ENCODE data around the gene KDM4C. TPM values are rescaled to one million over a fixed set of nuclear protein-coding genes. Genes with fewer than 3 reads are reported as not detected.
"Not testable (repeated sequence)": the region's sequence is repeated elsewhere in the genome, so short reads cannot be mapped to it uniquely, and the experiment has no call there.

KDM4C gene
- total RNA-seq, 2 experiments from 2014 or later: 49.4 to 50.0 TPM

DNA sequence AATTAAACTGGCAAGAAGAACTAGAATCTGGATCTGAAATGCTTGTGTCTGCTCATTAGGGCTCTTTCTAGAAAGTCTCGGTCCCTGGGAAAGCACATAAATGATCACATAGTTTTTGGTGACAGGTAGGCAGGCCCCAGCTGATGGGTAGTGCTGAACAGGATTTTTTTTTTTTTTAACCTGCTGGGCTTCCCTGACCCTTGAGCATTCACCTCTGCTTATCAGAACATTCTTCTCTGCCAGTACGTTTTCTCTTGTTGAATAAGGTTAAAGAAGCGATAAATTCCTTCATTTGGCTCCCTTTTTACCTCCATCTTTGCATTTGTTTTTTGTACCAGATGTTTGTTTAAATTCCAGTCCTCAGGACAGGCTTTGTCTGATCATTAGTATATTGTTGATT lies 8.8 kb downstream of the KDM4C start:
- peaks cover 36% of the 10 kb centered on the region for H3K4me1 Mint-ChIP-seq
- CTCF ChIA-PET: no interaction called here
- no peak overlapping the region for H3K4me3 Mint-ChIP-seq
- DNase-seq: no peak
- H3K27ac Mint-ChIP-seq: no peak overlapping the region
- no peaks in the 10 kb centered on the region for H3K27me3 Mint-ChIP-seq
- H3K9me3 Mint-ChIP-seq: peaks cover 4% of the 10 kb centered on the region
- POLR2A ChIA-PET: no interaction called here
- H3K36me3 Mint-ChIP-seq (ENCODE audit: low read depth): peaks cover 23% of the 10 kb centered on the region

DNA sequence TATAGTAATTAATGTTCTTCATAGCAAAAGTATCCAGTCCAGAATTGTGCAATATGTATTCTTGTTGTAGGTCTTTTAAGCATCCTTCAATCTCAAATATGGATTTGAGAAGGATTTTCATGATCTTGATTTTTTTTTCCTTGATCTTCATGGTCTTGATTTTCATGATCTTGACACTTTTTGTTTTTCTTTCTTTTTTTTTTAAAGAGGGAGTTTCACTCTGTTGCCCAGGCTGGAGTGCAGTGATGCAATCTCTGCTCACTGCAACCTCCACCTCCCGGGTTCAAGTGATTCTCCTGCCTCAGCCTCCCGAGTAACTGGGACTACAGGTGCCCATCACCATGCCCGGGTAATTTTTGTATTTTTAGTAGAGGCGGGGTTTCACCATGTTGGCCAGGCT lies 10.8 kb downstream of the KDM4C start:
- H3K36me3 Mint-ChIP-seq (ENCODE audit: low read depth): peaks cover 11% of the 10 kb centered on the region
- H3K4me1 Mint-ChIP-seq: peaks cover 27% of the 10 kb centered on the region
- H3K9me3 Mint-ChIP-seq, DNase-seq, H3K4me3 Mint-ChIP-seq, POLR2A ChIA-PET, H3K27ac Mint-ChIP-seq, H3K27me3 Mint-ChIP-seq, CTCF ChIA-PET: not testable (repeated sequence)

GRCh38 chr9:6771722-6772121 lies 13.9 kb downstream of the KDM4C start:
- Mint-ChIP-seq H3K9me3 (no peaks in the 10 kb centered on the region), H3K36me3 (ENCODE audit: low read depth) (peaks cover 7% of the 10 kb centered on the region), H3K27me3 (no peaks in the 10 kb centered on the region), H3K4me3 (no peak overlapping the region), H3K4me1 (peaks cover 7% of the 10 kb centered on the region), H3K27ac (no peak overlapping the region)
- ChIA-PET POLR2A (no interaction called here), CTCF (no interaction called here)
- no peak for DNase-seq

DNA sequence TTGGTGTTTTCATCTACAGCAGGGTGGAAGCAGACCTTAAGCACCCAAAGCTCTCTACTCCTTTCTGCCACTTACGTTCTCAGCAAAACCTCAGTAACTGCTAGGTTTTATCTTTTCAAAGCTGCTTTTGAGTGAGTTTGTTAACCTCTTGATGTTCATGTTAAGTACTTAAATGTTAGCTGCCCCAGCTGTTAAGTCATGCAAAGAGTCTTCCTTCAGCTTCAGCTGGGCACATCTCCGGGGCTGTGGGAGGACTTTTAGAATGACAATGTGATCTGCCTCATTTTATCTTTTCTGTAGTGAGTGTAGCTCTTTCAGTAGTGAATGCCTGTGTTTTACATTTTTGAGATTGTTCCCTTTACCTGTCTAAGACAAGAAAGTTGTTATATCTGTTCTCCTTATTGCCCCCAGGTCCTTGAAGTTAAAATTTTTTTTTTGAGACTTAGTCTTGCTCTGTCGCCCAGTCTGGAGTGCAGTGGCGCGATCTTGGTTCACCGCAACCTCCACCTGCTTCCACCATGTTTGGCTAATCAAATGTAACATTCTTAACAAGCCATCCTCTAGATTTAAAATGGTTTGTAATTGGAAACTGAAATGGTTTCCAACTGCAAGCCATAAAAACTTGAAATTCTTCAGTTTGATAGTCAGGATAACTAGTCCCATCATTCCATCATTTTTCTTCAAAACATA lies 19.6 kb downstream of the KDM4C start:
- POLR2A ChIA-PET: no interaction called here

DNA sequence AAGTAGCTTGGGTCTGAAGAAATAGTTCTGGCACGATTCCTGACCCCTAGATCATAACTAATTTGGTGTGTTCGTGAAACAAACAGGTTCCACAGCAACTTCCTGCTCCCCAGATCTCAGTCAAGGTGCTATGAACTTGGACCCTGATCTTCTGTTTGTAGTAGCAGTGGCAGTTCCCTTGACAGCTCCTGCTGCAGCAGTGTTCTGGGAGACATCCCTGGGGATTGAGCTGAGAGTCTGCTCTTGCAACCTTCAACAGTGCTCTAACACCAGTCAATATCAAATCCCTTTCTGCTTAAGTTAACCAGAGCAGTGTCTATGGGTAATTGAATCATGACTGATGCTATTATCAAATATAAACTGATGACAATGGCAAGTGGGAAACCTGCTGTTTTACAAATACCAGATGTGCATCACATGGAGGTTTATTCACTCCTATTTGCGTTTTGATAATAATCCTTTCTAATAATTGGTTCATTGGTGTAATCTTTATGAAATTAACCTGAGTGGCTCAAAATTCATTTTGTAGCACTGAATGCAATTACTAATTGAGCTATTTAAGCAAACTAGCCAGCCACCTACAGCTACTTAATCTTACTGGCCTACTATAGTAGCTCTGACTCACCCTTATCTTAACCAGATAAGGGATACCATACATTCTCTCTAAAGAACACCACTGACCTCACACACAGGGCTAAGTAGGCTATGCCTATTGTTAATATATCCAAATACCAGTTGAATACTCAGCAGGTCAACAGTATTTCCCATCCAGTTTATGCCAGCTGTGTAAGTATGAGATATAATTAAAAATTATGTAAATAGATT lies 21.9 kb downstream of the KDM4C start:
- CTCF ChIA-PET: interaction anchor here (1.0 kb wide), 1 partner anchor 47 kb away, joined by 3 read pairs; no protein-coding TSS in a partner anchor
- POLR2A ChIA-PET: no interaction called here
- H3K27me3 Mint-ChIP-seq: no peaks in the 10 kb centered on the region

More for the DNA sequence above, 19.6 kb downstream of the KDM4C start:
- DNase-seq: no peak
- Mint-ChIP-seq H3K4me3 (no peak overlapping the region), H3K36me3 (ENCODE audit: low read depth) (peaks cover 6% of the 10 kb centered on the region), H3K4me1 (peaks cover 11% of the 10 kb centered on the region), H3K9me3 (no peaks in the 10 kb centered on the region), H3K27me3 (no peaks in the 10 kb centered on the region), H3K27ac (no peak overlapping the region)
- CTCF ChIA-PET: interaction anchor here (0.6 to 0.7 kb wide), 2 partner anchors 277 to 457 kb away, joined by 3 read pairs; no protein-coding TSS in a partner anchor

DNA sequence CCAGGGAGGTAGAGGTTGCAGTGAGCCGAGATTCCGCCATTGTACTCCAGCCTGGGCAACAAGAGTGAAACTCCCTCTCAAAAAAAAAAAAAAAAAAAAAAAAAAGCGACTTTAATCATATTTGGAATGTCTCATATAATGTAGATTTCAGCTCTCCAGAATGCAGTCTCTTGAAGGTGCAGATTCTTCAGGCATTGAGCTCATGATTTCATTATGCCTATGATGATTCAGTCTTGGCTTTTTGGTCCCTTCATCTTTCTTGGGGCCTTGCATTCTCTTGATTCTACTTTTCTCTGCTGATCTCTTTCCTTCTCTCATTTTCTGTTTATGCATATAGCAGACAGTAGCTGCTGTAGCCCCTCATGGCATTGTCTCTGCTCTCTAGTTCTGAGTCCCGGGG lies 22.9 kb downstream of the KDM4C start:
- Mint-ChIP-seq H3K4me1 (peaks cover 26% of the 10 kb centered on the region), H3K9me3 (no peaks in the 10 kb centered on the region), H3K27ac (no peak overlapping the region), H3K36me3 (ENCODE audit: low read depth) (peaks cover 4% of the 10 kb centered on the region), H3K4me3 (no peak overlapping the region), H3K27me3 (no peaks in the 10 kb centered on the region)
- CTCF ChIA-PET: no interaction called here
- no peak for DNase-seq
- POLR2A ChIA-PET: no interaction called here

More for the DNA sequence above, 21.9 kb downstream of the KDM4C start:
- DNase-seq: no peak
- Mint-ChIP-seq H3K27ac (no peak overlapping the region), H3K4me1 (peaks cover 26% of the 10 kb centered on the region), H3K36me3 (ENCODE audit: low read depth) (peaks cover 6% of the 10 kb centered on the region), H3K4me3 (no peak overlapping the region), H3K9me3 (no peaks in the 10 kb centered on the region)

DNA sequence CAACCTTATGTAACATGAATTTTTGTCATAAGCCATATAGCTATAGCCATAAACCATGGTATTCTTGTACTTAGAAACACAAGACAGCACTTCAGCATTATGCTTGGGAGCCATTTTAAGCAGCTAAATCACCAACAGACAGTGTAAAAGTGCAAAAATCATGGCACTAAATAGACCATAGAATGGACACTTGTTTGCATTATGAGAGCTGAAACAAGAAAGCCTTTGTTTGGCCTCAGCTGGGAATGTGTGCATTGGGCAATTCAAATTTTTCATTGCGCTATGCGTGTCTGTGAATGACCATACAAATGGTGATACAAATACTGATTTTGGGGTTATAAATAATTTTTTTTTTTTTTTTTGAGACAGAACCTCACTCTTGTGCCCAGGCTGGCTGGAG lies 23.7 kb downstream of the KDM4C start:
- POLR2A ChIA-PET: no interaction called here
- CTCF ChIA-PET: interaction anchor here (0.7 kb wide), 1 partner anchor 406 kb away, joined by 3 read pairs; no protein-coding TSS in a partner anchor
- Mint-ChIP-seq H3K36me3 (ENCODE audit: low read depth) (peaks cover 4% of the 10 kb centered on the region), H3K4me1 (peaks cover 26% of the 10 kb centered on the region), H3K4me3 (no peak overlapping the region), H3K9me3 (no peaks in the 10 kb centered on the region), H3K27me3 (no peaks in the 10 kb centered on the region), H3K27ac (no peak overlapping the region)
- no peak for DNase-seq

- no peak overlapping the region for H3K4me3 Mint-ChIP-seq
- POLR2A ChIA-PET: interaction anchor here (1.0 kb wide), 1 partner anchor 25 kb away, joined by 3 read pairs; no protein-coding TSS in a partner anchor
- CTCF ChIA-PET: no interaction called here
- H3K4me1 Mint-ChIP-seq: peaks cover 26% of the 10 kb centered on the region
- H3K27ac Mint-ChIP-seq: no peak overlapping the region
- no peak for DNase-seq
- H3K9me3 Mint-ChIP-seq: no peaks in the 10 kb centered on the region
- peaks cover 3% of the 10 kb centered on the region for H3K36me3 Mint-ChIP-seq (ENCODE audit: low read depth)
- H3K27me3 Mint-ChIP-seq: no peaks in the 10 kb centered on the region
These were observed 24.6 kb downstream of the KDM4C start for GRCh38 chr9:6782345-6782744.

DNA sequence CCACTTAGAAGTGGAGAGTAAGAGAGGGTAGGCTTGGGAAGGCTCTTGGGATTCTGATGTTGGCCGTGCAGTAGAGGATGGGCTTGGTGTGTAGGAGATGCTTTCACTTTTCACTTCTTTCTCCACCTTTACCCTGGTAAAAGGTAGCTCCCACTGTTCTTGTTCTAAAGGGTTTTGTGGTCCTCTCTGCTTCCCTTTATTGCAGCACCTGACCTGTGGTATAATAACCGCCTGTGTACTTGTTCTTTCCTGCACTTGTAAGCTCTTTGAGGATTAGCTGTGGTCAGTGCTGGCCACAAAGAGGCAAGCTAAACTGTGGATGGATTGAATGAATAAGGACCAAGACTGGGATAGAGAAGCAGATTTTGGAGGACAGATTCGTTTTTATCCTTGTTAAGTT lies 25.2 kb downstream of the KDM4C start:
- Mint-ChIP-seq H3K27me3 (no peaks in the 10 kb centered on the region), H3K27ac (no peak overlapping the region), H3K9me3 (no peaks in the 10 kb centered on the region), H3K4me1 (peaks cover 29% of the 10 kb centered on the region), H3K36me3 (ENCODE audit: low read depth) (no peaks in the 10 kb centered on the region), H3K4me3 (no peak overlapping the region)
- DNase-seq: no peak
- ChIA-PET POLR2A (interaction anchor here (1.0 kb wide), 1 partner anchor 26 kb away, joined by 3 read pairs; no protein-coding TSS in a partner anchor), CTCF (no interaction called here)

DNA sequence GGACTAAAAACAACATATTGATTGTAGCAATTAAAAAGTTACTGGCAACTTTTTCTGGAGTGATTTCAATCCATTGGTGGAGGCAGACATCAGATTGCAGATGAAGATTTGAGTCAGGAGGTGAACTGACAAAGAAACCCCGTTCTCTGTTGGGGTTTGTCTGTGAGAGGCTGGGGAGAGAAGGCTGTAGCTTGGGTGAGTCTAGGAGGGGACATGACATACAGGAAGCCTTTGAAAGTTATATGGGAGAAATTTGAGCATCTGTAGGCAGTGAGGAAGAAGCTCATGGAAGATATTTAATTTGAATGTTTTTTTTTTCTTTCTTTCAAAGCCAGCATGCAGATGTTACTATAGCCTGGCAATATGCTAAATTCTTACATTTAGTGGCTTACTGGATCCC lies 26.0 kb downstream of the KDM4C start:
- H3K27ac Mint-ChIP-seq: no peak overlapping the region

DNA sequence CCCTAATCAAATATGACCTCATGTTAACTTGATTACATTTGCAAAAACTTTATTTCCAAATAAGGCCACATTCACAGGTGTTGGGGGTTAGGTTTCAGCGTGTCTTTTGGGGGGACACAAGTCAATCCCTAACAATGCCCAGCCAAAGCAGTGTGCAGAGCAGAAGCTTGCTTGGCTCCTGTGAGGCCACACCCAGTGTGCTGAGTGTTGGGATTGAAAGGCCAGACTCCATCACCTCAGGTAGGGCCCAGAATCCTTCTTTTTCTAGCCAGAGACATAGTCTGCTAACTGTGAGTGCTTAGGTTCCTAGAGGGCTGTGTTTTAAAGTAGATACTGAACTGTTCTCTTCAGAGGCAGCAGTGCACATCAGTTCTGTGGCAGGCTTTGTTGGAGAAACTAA lies 27.9 kb downstream of the KDM4C start:
- no peak for DNase-seq
- no peaks in the 10 kb centered on the region for H3K27me3 Mint-ChIP-seq
- no peak overlapping the region for H3K27ac Mint-ChIP-seq
- no peaks in the 10 kb centered on the region for H3K9me3 Mint-ChIP-seq
- no peak overlapping the region for H3K4me3 Mint-ChIP-seq
- ChIA-PET CTCF (no interaction called here), POLR2A (no interaction called here)
- peaks cover 30% of the 10 kb centered on the region for H3K4me1 Mint-ChIP-seq
- peaks cover under 1% of the 10 kb centered on the region for H3K36me3 Mint-ChIP-seq (ENCODE audit: low read depth)

More for the DNA sequence above, 26.0 kb downstream of the KDM4C start:
- Mint-ChIP-seq H3K4me3 (no peak overlapping the region), H3K9me3 (no peaks in the 10 kb centered on the region), H3K36me3 (ENCODE audit: low read depth) (no peaks in the 10 kb centered on the region), H3K27me3 (no peaks in the 10 kb centered on the region), H3K4me1 (peaks cover 32% of the 10 kb centered on the region)
- CTCF ChIA-PET: no interaction called here
- no peak for DNase-seq
- POLR2A ChIA-PET: no interaction called here

DNA sequence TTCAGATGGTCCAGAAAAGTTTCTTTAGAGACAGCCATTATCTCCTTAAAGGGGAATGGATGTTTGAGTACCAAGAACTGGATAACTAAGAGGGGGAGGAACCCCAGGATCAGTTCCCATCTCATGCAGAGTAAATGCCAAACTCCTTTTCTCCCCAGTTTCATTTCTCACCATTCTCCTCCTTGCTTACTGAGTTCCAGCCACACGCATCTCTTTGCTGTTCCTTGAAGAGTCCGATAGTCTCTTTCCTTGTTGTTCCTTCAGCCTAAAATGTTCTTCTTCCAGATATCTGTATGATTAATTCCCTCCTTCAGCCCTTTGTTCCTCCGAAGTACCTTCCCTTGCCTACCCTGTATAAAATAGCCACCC lies 30.0 kb downstream of the KDM4C start:
- H3K27ac Mint-ChIP-seq: no peak overlapping the region
- CTCF ChIA-PET: no interaction called here

GRCh38 chr9:6788162-6789016 lies 30.6 kb downstream of the KDM4C start:
- ChIA-PET CTCF (interaction anchor here (0.7 kb wide), 2 partner anchors 67 to 596 kb away, joined by 3 to 5 read pairs; no protein-coding TSS in a partner anchor), POLR2A (no interaction called here)
- Mint-ChIP-seq H3K9me3 (no peaks in the 10 kb centered on the region), H3K27ac (peak overlapping the region; percentile 41), H3K4me3 (no peak overlapping the region), H3K4me1 (peaks cover 14% of the 10 kb centered on the region), H3K36me3 (ENCODE audit: low read depth) (peaks cover 13% of the 10 kb centered on the region), H3K27me3 (no peaks in the 10 kb centered on the region)
- no peak for DNase-seq

More for the DNA sequence above, 30.0 kb downstream of the KDM4C start:
- POLR2A ChIA-PET: no interaction called here
- no peak for DNase-seq
- Mint-ChIP-seq H3K9me3 (no peaks in the 10 kb centered on the region), H3K4me3 (no peak overlapping the region), H3K36me3 (ENCODE audit: low read depth) (peaks cover 7% of the 10 kb centered on the region), H3K4me1 (peaks cover 20% of the 10 kb centered on the region), H3K27me3 (no peaks in the 10 kb centered on the region)

Data from activated CD4-positive, alpha-beta memory T cell treated with anti-CD3 and anti-CD28 coated beads, Interleukin-2, amount 10 ng/mL, durations not matched to agents 7 days and 5 days (primary cell).